Lower lobe of right lung (tissue), 2 donors: Measurements from ENCODE around the gene MTHFD1. TPM values are rescaled to one million over a fixed set of nuclear protein-coding genes. Genes with fewer than 3 reads are reported as not detected.

ENCODE experiments used
- ATAC-seq, 2 donors: fragments of 200-7000 bp; cut with Tn5 transposase; one replicate each; pipeline ENCODE4 v1.9.1; 2020 to 2022; ENCODE audit warnings: mild to moderate bottlenecking in 2 of 2, moderate library complexity in 2 of 2
- DNase-seq: peaks from one replicate; pipeline ENCODE4 v3.0.0-alpha.2; 2020
- H3K27ac ChIP-seq: fragments of 200-600 bp; one replicate; pipeline ENCODE4 v1.8.0; 2022
- H3K27me3 ChIP-seq: fragments of 200-600 bp; one replicate; pipeline ENCODE4 v1.8.0; 2022; ENCODE audit warnings: low read depth
- H3K36me3 ChIP-seq: fragments of 200-600 bp; one replicate; pipeline ENCODE4 v1.8.0; 2022; ENCODE audit warnings: mild to moderate bottlenecking
- H3K4me1 ChIP-seq: fragments of 200-600 bp; one replicate; pipeline ENCODE4 v1.8.0; 2022
- H3K4me3 ChIP-seq: fragments of 200-600 bp; one replicate; pipeline ENCODE4 v1.8.0; 2022; ENCODE audit warnings: mild to moderate bottlenecking
- H3K9me3 ChIP-seq: fragments of 200-600 bp; one replicate; pipeline ENCODE4 v1.8.0; 2022
- intact Hi-C: fragments of 100-400 bp; cut with DNase I; formaldehyde crosslinking; loops from one replicate; pipeline ENCODE4 v1.11.0; 2022
- total RNA-seq: library from RNA; stranded (reverse); fragmentation: NEBNext Ultra II Directional; extraction: Animal tissue kit (Norgen Biotek cat#: 25700); gene quantifications from one replicate; pipeline ENCODE4 v1.2.1, GENCODE V29; 2021
- TF ChIP-seq, protein P1 (sequence below): fragments of 200-600 bp; IDR thresholded peaks from one replicate; pipeline ENCODE4 v1.8.0; 2022; ENCODE audit warnings: antibody characterized with exemption, mild to moderate bottlenecking
- donor health status: DM: no; HTN: yes; CAD: no; lungs with severe emphysema.

Gene MTHFD1
- total RNA-seq, 1 donor from 2014 or later, result 46.3 TPM

GRCh38 chr14:64495252-64495651, 107.1 kb downstream of the MTHFD1 start:
- DNase-seq (no peak), ATAC-seq (no peak)
- TF ChIP-seq, protein P1, sequence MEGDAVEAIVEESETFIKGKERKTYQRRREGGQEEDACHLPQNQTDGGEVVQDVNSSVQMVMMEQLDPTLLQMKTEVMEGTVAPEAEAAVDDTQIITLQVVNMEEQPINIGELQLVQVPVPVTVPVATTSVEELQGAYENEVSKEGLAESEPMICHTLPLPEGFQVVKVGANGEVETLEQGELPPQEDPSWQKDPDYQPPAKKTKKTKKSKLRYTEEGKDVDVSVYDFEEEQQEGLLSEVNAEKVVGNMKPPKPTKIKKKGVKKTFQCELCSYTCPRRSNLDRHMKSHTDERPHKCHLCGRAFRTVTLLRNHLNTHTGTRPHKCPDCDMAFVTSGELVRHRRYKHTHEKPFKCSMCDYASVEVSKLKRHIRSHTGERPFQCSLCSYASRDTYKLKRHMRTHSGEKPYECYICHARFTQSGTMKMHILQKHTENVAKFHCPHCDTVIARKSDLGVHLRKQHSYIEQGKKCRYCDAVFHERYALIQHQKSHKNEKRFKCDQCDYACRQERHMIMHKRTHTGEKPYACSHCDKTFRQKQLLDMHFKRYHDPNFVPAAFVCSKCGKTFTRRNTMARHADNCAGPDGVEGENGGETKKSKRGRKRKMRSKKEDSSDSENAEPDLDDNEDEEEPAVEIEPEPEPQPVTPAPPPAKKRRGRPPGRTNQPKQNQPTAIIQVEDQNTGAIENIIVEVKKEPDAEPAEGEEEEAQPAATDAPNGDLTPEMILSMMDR, result no peak
- Histone ChIP-seq H3K27me3 (no peaks in the 10 kb centered on the region), H3K4me3 (no peak overlapping the region), H3K9me3 (no peaks in the 10 kb centered on the region), H3K27ac (no peak overlapping the region), H3K36me3 (peaks cover 8% of the 10 kb centered on the region), H3K4me1 (no peaks in the 10 kb centered on the region)
- intact Hi-C loops, result no loop called here

DNA sequence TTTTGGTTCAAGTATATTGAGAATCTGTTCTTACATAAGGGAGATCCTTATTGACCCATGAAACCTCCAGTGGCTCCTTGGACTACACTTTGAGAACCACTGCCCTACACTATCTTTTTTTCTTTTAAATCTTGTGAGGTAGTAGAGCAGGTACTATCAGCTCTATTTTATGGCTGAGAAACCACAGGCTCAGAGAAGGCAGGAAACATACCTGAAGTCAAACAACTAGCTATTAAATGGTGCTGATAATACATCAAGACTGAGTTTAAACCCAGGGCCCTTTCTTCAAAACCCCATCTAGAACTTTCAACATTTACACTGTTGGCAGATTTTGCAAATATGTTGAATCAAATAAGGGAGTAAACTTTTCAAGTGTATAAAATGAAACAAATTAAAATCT, 108.6 kb downstream of the MTHFD1 start:
- ATAC-seq (no peak), DNase-seq (no peak)
- no peaks in the 10 kb centered on the region for H3K9me3 ChIP-seq
- TF ChIP-seq, protein P1, result no peak
- H3K4me1 ChIP-seq, result peaks cover 13% of the 10 kb centered on the region
- peaks cover 7% of the 10 kb centered on the region for H3K36me3 ChIP-seq
- intact Hi-C loops, result no loop called here
- H3K27ac ChIP-seq, result no peak overlapping the region
- no peak overlapping the region for H3K4me3 ChIP-seq
- H3K27me3 ChIP-seq, result no peaks in the 10 kb centered on the region

- H3K4me3 ChIP-seq, result no peak overlapping the region
- TF ChIP-seq, protein P1, result no peak
- peaks cover 23% of the 10 kb centered on the region for H3K4me1 ChIP-seq
- no peaks in the 10 kb centered on the region for H3K27me3 ChIP-seq
- no peak overlapping the region for H3K27ac ChIP-seq
- DNase-seq (no peak), ATAC-seq (no peak)
- H3K9me3 ChIP-seq, result no peaks in the 10 kb centered on the region
- intact Hi-C loops, result no loop called here
- H3K36me3 ChIP-seq, result peaks cover 5% of the 10 kb centered on the region
Observed at GRCh38 chr14:64500088-64500487, 111.9 kb downstream of the MTHFD1 start.

DNA sequence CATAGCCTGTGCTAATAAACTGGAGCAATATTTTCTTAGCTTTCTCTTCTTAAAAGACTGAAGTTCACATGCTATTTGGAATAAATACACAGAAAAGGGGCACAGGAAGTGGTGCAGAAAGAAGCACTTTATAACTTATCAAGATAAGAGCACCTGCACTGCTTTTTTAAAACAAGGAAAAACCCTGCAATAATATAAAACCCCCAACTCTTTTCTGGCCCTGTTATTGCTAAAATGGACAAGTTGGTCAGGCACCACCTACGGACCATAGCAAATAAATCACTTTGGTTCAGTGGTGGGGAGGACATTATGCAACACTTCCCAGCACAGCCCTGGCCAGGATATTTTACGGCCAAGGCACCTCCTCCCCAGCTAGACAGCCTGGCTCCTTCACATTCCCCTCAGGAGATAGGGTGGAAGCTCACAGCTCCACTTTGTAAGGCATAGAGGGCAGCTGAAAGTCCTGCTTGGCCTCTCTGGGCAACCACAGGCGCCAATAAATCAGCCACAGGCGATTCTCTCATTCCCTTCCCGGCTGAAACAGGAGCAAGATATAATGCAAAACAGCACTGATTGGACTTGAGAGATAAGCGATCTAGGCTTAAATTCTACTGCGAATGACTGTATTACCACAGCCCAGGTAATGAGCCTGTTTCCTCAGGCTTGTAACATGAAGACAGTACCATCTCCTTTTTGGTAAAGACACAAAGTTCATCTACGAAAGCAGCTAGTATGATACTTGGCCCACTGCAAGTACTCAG, 113.4 kb downstream of the MTHFD1 start:
- no peaks in the 10 kb centered on the region for H3K36me3 ChIP-seq
- DNase-seq (peak; percentile 53), ATAC-seq (peak in 1 of 2 donors; percentile 16)
- H3K9me3 ChIP-seq, result no peaks in the 10 kb centered on the region
- intact Hi-C loops, result no loop called here
- peaks cover 34% of the 10 kb centered on the region for H3K4me1 ChIP-seq
- H3K27ac ChIP-seq, result peak overlapping the region; percentile 99
- H3K27me3 ChIP-seq, result no peaks in the 10 kb centered on the region
- TF ChIP-seq, protein P1, result no peak
- peak overlapping the region; percentile 78 for H3K4me3 ChIP-seq

- intact Hi-C loops, result no loop called here
- TF ChIP-seq, protein P1, result no peak
- H3K9me3 ChIP-seq, result no peaks in the 10 kb centered on the region
- H3K4me3 ChIP-seq, result peak overlapping the region; percentile 78
- H3K27ac ChIP-seq, result peak overlapping the region; percentile 99
- ATAC-seq (no peak), DNase-seq (no peak)
- no peaks in the 10 kb centered on the region for H3K27me3 ChIP-seq
- no peaks in the 10 kb centered on the region for H3K36me3 ChIP-seq
- H3K4me1 ChIP-seq, result peaks cover 43% of the 10 kb centered on the region
Observed at GRCh38 chr14:64502456-64502855, 114.3 kb downstream of the MTHFD1 start.
